Erythroblast (primary cell): ENCODE data around the gene SPINT1.

Experiments used
- DNase-seq, 2 experiments: peaks; one replicate each; lab custom pipeline; 2025; lab: John Stamatoyannopoulos, UW
- GATA1 ChIP-seq: IDR thresholded peaks from 2 replicates; pipeline ENCODE4 v1.6.1; 2011; ENCODE audit warnings: low read depth, mild to moderate bottlenecking, control low read depth, low read length, moderate library complexity
- POLR2A ChIP-seq: IDR thresholded peaks from 2 replicates; pipeline ENCODE4 v1.6.1; 2011; ENCODE audit warnings: mild to moderate bottlenecking, low read length

Gene SPINT1

DNA sequence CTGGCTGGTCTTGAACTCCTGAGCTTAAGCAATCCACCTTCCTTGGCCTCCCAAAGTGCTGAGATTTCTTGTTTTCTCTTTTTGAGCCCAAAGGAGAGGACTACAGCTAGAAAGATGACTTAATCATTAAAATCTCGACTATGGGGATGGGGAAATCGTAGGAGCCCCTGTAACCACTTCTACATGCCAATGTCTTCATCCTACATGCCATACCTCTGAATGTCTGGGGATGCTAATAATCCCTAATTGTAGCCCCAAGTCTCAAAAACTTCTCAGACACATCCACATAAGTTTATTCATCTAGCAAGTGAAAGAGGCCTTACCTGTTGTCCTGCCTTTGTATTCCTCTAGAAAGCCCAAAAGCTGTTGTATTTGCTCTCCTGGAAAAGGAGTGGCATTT lies 33.8 kb downstream of the SPINT1 start:
- no peak for TF ChIP-seq GATA1
- no peak for TF ChIP-seq POLR2A

DNA sequence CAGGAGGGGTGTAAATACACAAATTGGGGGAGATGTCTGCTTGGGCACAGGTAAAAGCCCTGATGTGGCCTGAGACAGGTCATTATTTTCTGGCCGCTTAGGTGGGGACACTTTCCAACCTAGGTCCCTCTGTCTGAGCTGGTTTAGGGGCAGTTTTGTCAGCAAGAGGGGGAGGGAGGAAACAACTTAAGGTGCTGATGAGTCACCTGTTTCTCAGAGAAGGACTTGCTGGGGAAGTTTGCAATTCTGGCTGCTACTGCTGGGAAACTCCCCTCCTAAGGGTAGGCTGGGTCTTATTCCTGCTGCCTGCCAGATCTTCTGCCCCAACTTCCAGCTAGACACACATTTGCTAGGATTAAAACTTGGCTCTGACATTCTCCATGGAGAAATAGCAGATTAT lies 34.9 kb downstream of the SPINT1 start:
- DNase-seq, result peak in 1 of 2 experiments; percentile 34
- TF ChIP-seq GATA1 (no peak), POLR2A (no peak)

More for the DNA sequence above, 33.8 kb downstream of the SPINT1 start:
- no peak for DNase-seq

- TF ChIP-seq GATA1 (no peak), POLR2A (no peak)
- DNase-seq, result peak; percentile 70 to 79
These were observed 35.8 kb downstream of the SPINT1 start for GRCh38 chr15:40879609-40880008.

- TF ChIP-seq POLR2A (no peak), GATA1 (no peak)
- no peak for DNase-seq
These were observed 37.5 kb downstream of the SPINT1 start for GRCh38 chr15:40881351-40881750.

DNA sequence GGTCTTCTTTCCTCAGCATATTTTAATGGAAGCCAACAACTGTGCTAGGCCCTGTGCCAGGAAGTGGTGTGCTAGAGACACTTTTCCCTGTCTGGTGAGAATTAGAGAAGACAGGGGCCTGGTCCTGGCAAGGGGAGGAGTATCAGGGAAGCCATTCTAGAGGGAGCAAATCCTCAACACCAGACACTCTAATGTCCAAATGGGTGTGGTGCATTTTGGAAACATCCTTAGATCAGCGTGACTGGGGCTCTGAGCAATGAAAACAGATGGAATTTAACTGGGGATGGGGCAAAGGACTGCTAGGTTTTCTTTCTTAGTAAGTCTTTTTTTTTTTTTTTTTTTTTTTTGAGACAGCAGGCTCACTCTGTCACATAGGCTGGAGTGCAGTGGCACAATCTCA lies 42.7 kb downstream of the SPINT1 start:
- DNase-seq, result no peak
- TF ChIP-seq POLR2A (no peak), GATA1 (no peak)

GRCh38 chr15:40889112-40889511 lies 45.3 kb downstream of the SPINT1 start:
- no peak for DNase-seq
- no peak for TF ChIP-seq GATA1
- TF ChIP-seq POLR2A, result no peak

GRCh38 chr15:40891138-40891537 lies 47.3 kb downstream of the SPINT1 start:
- DNase-seq, result no peak
- no peak for TF ChIP-seq POLR2A
- no peak for TF ChIP-seq GATA1

- DNase-seq, result peak; percentile 28 to 50
These were observed 48.1 kb downstream of the SPINT1 start for GRCh38 chr15:40891810-40892446.

DNA sequence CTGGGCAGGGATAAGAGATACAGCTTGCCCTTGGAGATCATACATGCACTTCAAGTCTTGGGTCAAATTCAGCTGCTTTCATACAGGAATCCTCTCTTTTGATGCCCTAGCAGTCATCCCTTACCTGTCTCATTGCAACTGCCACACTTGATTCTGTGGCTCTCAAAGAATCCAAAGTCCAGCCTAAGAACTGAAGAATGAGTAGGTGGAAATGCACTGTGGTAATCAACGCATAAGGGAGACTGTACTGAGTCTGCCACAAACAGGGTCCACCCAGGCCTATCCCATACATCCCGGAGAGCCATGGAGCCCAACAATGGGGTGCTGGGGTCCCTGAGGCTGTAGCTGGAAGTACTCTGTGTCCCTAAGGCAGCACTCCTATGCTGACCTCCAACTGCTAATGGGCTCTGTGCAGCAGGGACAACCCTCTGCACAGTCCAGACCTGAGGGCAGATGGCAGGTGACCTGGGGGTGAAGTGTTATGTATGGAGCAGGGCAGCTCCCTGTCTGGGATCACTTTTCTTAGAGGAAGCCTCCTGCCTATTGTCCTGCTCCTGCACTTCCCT lies 48.7 kb downstream of the SPINT1 start:
- no peak for DNase-seq
- TF ChIP-seq GATA1 (no peak), POLR2A (no peak)

More at GRCh38 chr15:40891810-40892446, 48.1 kb downstream of the SPINT1 start:
- TF ChIP-seq POLR2A (no peak), GATA1 (no peak)

GRCh38 chr15:40893019-40893670 lies 49.3 kb downstream of the SPINT1 start:
- DNase-seq, result no peak
- TF ChIP-seq GATA1 (no peak), POLR2A (no peak)

- TF ChIP-seq GATA1 (no peak), POLR2A (peak; percentile 50)
- DNase-seq, result peak; percentile 98 to 99
These were observed 50.2 kb downstream of the SPINT1 start, which contains the start of gene VPS18 for GRCh38 chr15:40893733-40894680. Gene VPS18, plus strand, starts transcription at chr15:40894450. Its CDS starts 319 bp downstream, at chr15:40894769.

GRCh38 chr15:40894681-40895448 lies 51.0 kb downstream of the SPINT1 start:
- peak; percentile 85 to 87 for DNase-seq
- TF ChIP-seq POLR2A (no peak), GATA1 (no peak)
